Subcutaneous adipose tissue (tissue), 4 donors: ENCODE measurements around the gene SBK3. TPM values are rescaled to one million over a fixed set of nuclear protein-coding genes. Genes with fewer than 3 reads are reported as not detected.

Source experiments
- total RNA-seq, 4 donors: library from RNA; depleted of rRNA; stranded (reverse); fragments of >200 nt; gene quantifications; one replicate each; pipeline ENCODE4 v1.1.0, GENCODE V29; 2016
- TF ChIP-seq, protein P1 (sequence below): fragments of 450-650 bp; IDR thresholded peaks from one replicate; pipeline ENCODE4 v1.5.1; 2016; ENCODE audit warnings: low read depth, mild to moderate bottlenecking, control low read depth, antibody characterized with exemption, moderate library complexity

The SBK3 gene
- total RNA-seq, 4 donors from 2014 or later = not detected

DNA sequence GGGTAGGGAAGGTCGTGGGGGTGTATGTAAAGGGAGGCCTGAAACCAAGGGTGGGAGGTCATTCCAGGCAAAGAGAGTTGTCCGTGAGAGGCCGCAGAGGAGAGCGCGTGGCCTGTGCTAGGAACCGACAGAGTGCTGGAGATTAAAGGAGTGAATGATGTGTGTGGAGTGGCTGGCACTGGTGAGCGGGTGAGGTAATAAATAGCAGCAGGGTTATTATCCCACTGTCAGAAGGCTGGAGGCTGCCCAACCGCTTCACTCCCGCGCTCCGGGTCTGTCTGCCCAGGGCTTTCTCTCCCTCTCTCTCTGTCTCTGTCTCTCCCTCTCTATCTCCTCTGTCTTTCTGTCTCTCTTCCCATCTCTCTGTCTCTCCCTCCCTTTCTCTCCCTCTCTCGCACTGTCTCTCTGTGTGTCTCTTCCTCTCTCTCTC is 17.9 kb upstream of the SBK3 start:
- TF ChIP-seq, protein P1, sequence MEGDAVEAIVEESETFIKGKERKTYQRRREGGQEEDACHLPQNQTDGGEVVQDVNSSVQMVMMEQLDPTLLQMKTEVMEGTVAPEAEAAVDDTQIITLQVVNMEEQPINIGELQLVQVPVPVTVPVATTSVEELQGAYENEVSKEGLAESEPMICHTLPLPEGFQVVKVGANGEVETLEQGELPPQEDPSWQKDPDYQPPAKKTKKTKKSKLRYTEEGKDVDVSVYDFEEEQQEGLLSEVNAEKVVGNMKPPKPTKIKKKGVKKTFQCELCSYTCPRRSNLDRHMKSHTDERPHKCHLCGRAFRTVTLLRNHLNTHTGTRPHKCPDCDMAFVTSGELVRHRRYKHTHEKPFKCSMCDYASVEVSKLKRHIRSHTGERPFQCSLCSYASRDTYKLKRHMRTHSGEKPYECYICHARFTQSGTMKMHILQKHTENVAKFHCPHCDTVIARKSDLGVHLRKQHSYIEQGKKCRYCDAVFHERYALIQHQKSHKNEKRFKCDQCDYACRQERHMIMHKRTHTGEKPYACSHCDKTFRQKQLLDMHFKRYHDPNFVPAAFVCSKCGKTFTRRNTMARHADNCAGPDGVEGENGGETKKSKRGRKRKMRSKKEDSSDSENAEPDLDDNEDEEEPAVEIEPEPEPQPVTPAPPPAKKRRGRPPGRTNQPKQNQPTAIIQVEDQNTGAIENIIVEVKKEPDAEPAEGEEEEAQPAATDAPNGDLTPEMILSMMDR = no peak

DNA sequence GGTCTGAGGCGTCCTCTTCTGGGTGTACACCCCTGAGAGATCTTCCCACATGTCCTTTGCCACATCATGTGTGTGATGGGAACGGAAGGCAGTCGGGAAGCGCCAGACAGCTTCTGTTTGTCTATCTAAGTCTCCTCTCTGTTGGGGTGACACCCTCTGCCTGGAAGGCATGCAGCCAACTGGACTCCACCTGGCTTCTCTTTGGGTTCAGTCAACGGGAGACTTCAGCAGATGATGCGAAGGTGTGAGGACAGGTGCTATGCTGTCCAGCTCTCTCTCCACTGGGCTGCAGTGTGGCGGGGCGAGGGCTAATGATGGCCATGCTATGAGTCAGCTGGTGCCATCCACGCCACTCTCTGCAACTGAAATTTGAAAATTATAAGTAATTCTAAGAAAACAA is 14.3 kb upstream of the SBK3 start:
- TF ChIP-seq, protein P1 = no peak

DNA sequence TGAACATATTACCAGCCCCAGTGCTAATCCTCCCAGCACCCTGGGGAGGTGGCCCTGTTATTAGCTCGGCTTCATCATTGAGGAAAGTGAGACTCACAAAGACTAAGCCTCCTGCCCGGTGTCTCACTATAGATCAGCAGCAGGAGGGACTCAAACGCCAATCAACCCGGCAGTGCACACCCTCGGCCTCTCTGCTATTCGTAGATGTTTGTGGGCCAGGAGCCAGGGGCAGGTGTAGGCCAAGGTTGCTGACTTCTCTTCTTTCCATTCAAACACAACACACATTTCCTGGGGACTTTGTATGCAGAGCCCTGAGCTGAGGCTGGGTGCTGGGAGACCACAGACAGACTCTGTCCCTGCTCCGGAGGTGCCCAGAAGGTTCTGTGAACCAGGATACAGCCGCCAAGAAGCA is 9.4 kb upstream of the SBK3 start:
- TF ChIP-seq, protein P1 = no peak

DNA sequence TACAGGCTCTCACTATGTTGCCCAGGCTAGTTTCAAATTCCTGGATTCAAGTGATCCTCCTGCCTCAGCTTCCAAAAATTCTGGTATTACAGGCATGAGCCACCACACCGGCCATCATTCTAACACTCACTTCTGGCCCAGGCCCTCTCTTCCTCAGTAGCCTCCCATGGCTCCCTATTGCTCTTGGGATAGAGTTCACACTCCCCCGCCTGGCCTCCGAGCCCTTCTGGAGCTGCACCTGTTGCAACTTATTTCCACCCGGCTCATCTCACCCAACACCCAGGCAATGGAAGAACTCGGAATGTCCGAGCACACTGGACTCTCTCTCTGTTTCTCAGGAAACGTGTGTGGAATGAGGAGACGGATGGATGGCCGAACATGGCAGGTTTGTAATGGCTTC is 9.0 kb upstream of the SBK3 start:
- TF ChIP-seq, protein P1 = no peak

DNA sequence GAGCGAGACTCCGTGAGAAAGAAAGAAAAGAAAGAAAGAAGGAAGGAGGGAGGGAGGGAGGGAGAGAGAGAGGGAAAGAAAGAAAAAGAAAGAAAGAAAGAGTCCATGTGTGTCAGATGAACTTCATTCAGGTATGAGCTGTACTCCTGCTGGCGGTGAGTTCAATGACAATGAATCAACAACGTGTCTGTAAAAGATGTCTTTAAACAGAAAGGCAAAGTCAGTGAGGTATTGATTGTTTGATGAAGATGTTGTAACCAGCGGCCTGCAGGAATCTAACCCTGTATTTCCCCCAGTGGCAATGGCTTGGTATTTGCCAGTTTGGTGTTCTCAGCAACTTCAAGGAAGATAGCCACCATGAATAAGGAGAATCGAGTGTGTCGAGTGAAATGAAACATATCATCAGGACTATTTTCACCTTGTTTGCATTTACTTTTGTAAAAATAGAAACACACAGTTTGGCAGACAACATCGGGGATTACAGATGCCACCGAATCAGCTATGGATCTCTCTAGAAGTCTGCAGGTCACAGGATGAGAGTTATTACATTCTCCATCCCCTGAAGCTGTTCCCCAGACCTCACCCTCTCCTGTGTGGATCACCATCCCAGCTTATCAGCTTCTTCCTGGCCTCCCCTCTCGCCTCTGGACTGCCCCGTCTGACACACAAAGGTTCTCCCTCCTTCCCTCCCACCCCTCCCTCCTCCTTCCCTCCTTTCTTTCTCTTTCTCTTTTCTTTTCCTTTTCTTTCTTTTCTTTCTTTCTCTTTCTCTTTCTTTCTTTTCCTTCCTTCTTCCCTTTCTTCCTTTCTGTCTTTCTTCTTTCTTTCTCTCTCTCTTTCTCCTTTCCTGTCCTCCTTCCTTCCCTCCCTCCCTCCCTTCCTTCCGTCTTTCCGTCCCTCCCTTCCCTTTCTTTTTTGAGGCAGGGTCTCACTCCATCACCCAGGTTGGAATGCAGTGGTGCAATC is 8.2 kb upstream of the SBK3 start:
- TF ChIP-seq, protein P1 = no peak

DNA sequence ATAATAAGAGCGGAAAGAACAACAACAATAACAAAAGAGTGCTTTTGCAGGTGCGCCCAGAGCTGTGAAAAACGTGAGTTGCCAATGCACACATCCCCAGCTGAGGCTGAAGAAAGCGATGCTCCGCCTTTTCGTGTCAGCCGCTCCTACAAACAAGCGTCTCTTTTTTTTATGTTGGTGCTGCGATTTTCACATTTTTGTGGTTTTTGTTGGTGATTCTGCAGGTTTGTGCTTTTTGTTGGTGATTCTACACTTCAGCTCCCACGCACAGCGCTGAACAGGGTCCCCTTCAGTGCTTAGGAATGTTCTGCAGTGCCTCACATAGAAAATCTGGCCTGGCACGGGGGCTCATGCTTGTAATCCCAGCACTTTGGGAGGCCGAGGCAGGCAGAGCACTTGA is 7.3 kb upstream of the SBK3 start:
- TF ChIP-seq, protein P1 = no peak

DNA sequence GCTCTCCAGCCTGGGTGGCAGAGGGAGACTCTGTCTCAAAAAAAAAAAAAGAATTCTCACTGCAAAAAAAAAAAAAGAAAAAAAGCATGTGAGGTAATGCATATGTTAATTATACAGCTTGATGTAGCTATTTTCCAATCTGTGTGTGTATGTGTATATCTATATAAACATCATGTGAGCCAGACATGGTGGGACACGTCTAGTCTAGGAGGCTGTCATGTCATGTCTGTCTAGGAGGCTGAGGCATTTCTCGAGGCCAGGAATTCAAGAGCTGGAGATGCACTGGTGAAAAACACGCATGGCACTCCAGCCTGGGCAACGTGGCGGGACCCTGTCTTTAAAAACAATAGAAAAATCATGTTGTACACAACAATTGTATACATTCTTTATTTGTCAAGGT is 6.9 kb upstream of the SBK3 start:
- TF ChIP-seq, protein P1 = no peak
